Heart right ventricle (tissue), 16 donors: ENCODE data around the gene DBT. TPM values are rescaled to one million over a fixed set of nuclear protein-coding genes. Genes with fewer than 3 reads are reported as not detected.

Source experiments
- ATAC-seq, 8 donors: fragments of 200-7000 bp; cut with Tn5 transposase; one replicate each; pipeline ENCODE4 v1.9.1; 2020; ENCODE audit warnings: mild to moderate bottlenecking in 8 of 8, moderate library complexity in 8 of 8, moderate number of reproducible peaks in 1 of 8
- DNase-seq, 2 donors: peaks; one replicate each; pipeline ENCODE4 v3.0.0-alpha.2; 2020
- H3K27ac ChIP-seq, 10 donors: fragments of 200-600 bp; sonication (generic) in 2 of 10; one replicate each; pipeline versions ENCODE4 v1.5.0 to v1.8.0; 2020 to 2022; ENCODE audit warnings: mild to moderate bottlenecking in 3 of 10
- H3K27me3 ChIP-seq, 7 donors: fragments of 200-600 bp; one replicate each; pipeline ENCODE4 v1.8.0; 2021 to 2022; ENCODE audit warnings: mild to moderate bottlenecking in 2 of 7
- H3K36me3 ChIP-seq, 9 donors: fragments of 200-600 bp; sonication (generic) in 1 of 9; one replicate each; pipeline versions ENCODE4 v1.5.0 to v1.8.0; 2020 to 2022; ENCODE audit warnings: mild to moderate bottlenecking in 2 of 9
- H3K4me1 ChIP-seq, 9 donors: fragments of 200-600 bp; sonication (generic) in 1 of 9; one replicate each; pipeline versions ENCODE4 v1.5.0 to v1.8.0; 2020 to 2022; ENCODE audit warnings: mild to moderate bottlenecking in 4 of 9
- H3K4me3 ChIP-seq, 10 donors: fragments of 200-600 bp; sonication (generic) in 2 of 10; one replicate each; pipeline versions ENCODE4 v1.5.0 to v1.8.0; 2020 to 2022; ENCODE audit warnings: mild to moderate bottlenecking in 7 of 10, moderate library complexity in 2 of 10
- H3K9me3 ChIP-seq, 11 donors: fragments of 200-600 bp in 10 of 11; sonication (generic) in 2 of 11; one replicate each; pipeline versions ENCODE4 v1.5.0 to v1.8.0; 2013 to 2022; ENCODE audit warnings: mild to moderate bottlenecking in 2 of 11, control low read depth in 1 of 11, moderate library complexity in 1 of 11
- CTCF ChIP-seq, 9 donors: fragments of 200-600 bp; sonication (generic) in 2 of 9; IDR thresholded peaks; one replicate each; pipeline versions ENCODE4 v1.5.0 to v1.8.0; 2021 to 2022; ENCODE audit warnings: antibody characterized with exemption in 9 of 9, mild to moderate bottlenecking in 5 of 9, moderate library complexity in 1 of 9
- WGBS, 2 donors: extraction: QIAGEN DNeasy Blood & Tissue Kit; methylation state at CpG; one replicate each; pipeline ENCODE4 v1.1.7; 2013; ENCODE audit warnings: inconsistent platforms in 1 of 2; 5-methylcytosine and 5-hydroxymethylcytosine counted together
- intact Hi-C, 10 donors: fragments of 100-400 bp; cut with DNase I; formaldehyde crosslinking; loops; one replicate each; pipeline versions ENCODE4 v1.11.1 to v1.14.2; 2022
- polyA plus RNA-seq, 2 donors: library from polyadenylated mRNA; stranded (reverse); fragments of 200-250 nt; gene quantifications; one replicate each; pipeline ENCODE4 v1.2.3, GENCODE V29; 2013
- total RNA-seq, 10 donors: library from RNA; stranded (reverse); fragmentation: NEBNext Ultra II Directional in 3 of 10; extraction: Animal tissue kit (Norgen Biotek cat#: 25700) in 3 of 10; gene quantifications; one replicate each; pipeline versions ENCODE4 v1.2.1 to v1.2.4, GENCODE V29; 2021 to 2023
- donor health status: Arrhythmogenic right ventricular cardiomyopathy.
- donor health status: ischemic (EF 13 %, LVEDD 7.1; RV severe dilation, severe dysfunction).
- donor health status: healthy with polysubstance abuse.
- donor health status: DM: no; HTN: yes; CAD: no.
- donor health status: DM: no; HTN: no; CAD: no.
- donor health status: ischemic (EF 25% LVEDD 6.9; RV normal size, moderate dysfunction).
- donor health status: ischemic (EF 25% LVEDD 5.7; RV mildly dilated, moderate dysfunction).
- donor health status: healthy.
- donor health status: DM: yes; HTN: yes; CAD: no.
- donor health status: Ischemic cardiomyopathy.
- donor health status: ischemic (EF 35%, LVEDD 5.7; RV mildly dilated, moderate dysfunction).
- donor health status: nonischemic (EF 11% LVEDD 7.7; RV severe dilation, severe dysfunction).
- donor health status: DM: yes; HTN: yes; CAD: no.
- donor health status: PGD.
- donor health status: ischemic (EF 29% LVEDD 5.4; RV normal size, mild dysfunction).
- donor health status: nonischemic (EF 23%, LVEDD 6.1; RV moderate dilation, normal function).

Gene DBT
- total and polyA plus RNA-seq, 12 donors, result 4.9 to 49.0 (median 36.8) TPM

DNA sequence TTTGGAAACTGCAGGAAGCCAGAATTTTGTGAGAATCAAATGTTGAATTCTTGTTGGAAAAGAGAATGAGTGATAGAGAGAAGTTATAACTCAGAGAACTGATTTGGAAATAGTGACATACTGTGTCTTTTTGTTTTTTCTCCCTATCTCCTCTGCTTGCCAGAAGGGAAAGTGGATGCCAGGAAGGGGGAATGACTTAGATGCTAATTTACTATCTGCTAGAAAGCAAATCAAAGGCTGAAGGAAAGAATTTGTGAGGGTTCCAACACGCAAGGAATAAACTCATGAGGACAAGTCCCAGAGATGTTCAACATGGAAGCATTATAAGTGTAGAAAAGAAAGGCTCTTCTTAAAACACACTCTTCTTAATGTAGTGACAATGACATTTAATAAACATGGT is 51.0 kb downstream of the DBT start:
- Histone ChIP-seq H3K27me3 (no peaks in the 10 kb centered on the region), H3K36me3 (peaks cover 0 to 99% (median 38%) of the 10 kb centered on the region in 9 donors), H3K4me1 (no peaks in the 10 kb centered on the region), H3K4me3 (no peak overlapping the region), H3K9me3 (peaks cover 0 to 9% (median 0%) of the 10 kb centered on the region in 11 donors), H3K27ac (no peak overlapping the region)
- DNase-seq, result no peak
- WGBS, 2 donors, result 93 to 97% methylated on average over 1 of the region's 1 CpG
- ATAC-seq, result no peak
- intact Hi-C loops, result no loop called here
- no peak for TF ChIP-seq CTCF (IDR thresholded peaks at IDR 0.05)

- Histone ChIP-seq H3K9me3 (peaks cover 0 to 9% (median 0%) of the 10 kb centered on the region in 11 donors), H3K27me3 (no peaks in the 10 kb centered on the region), H3K36me3 (peaks cover 0 to 19% (median 0%) of the 10 kb centered on the region in 9 donors), H3K4me1 (peaks cover 0 to 21% (median 8%) of the 10 kb centered on the region in 9 donors), H3K4me3 (peak overlapping the region in 1 of 10 donors; percentile 7), H3K27ac (peak overlapping the region; percentile 57 to 91 (median 76))
- DNase-seq (peak in 1 of 2 donors; percentile 40), ATAC-seq (peak; percentile 80 to 94 (median 86))
- intact Hi-C loops, result no loop called here
- 32 to 34% methylated on average over 3 of the region's 3 CpGs for WGBS, 2 donors
- no peak for TF ChIP-seq CTCF (IDR thresholded peaks at IDR 0.05)
Observed at GRCh38 chr1:100188617-100189016, 61.0 kb downstream of the DBT start.

GRCh38 chr1:100187912-100188311 is 61.7 kb downstream of the DBT start:
- peak overlapping the region in 1 of 10 donors; percentile 7 for H3K4me3 ChIP-seq
- ATAC-seq (peak; percentile 70 to 86 (median 78)), DNase-seq (peak; percentile 17 to 62)
- H3K27ac ChIP-seq, result peak overlapping the region; percentile 57 to 91 (median 76)
- TF ChIP-seq CTCF (IDR thresholded peaks at IDR 0.05), result no peak
- H3K9me3 ChIP-seq, result peaks cover 0 to 13% (median 0%) of the 10 kb centered on the region in 11 donors
- H3K27me3 ChIP-seq, result no peaks in the 10 kb centered on the region
- 43 to 55% methylated on average over 3 of the region's 3 CpGs for WGBS, 2 donors
- intact Hi-C loops, result no loop called here
- H3K36me3 ChIP-seq, result peaks cover 0 to 12% (median 0%) of the 10 kb centered on the region in 9 donors
- H3K4me1 ChIP-seq, result peaks cover 0 to 21% (median 8%) of the 10 kb centered on the region in 9 donors

DNA sequence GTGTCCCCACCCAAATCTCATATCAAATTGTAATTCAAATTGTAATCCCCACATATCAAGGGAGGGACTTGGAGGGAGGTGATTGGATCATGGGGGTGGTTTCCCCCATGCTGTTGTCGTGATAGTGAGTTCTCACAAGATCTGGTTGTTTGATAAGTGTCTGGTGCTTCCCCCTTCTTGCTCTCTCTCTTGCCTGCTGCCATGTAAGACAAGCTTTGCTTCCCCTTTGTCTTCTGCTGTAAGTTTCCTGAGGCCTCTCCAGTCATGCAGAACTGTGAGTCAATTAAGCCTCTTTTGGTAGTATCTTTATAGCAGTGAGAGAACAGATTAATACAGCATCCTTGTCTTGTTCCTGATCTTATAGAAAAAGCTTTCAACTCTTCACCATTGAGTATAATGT is 65.1 kb downstream of the DBT start:
- Histone ChIP-seq H3K27ac (no peak overlapping the region), H3K27me3 (no peaks in the 10 kb centered on the region), H3K4me3 (no peak overlapping the region), H3K4me1 (peaks cover 0 to 18% (median 5%) of the 10 kb centered on the region in 9 donors), H3K36me3 (no peaks in the 10 kb centered on the region), H3K9me3 (peaks cover 0 to 13% (median 0%) of the 10 kb centered on the region in 11 donors)
- DNase-seq (no peak), ATAC-seq (no peak)
- intact Hi-C loops, result no loop called here
- 53 to 59% methylated on average over 1 of the region's 1 CpG for WGBS, 2 donors
- TF ChIP-seq CTCF (IDR thresholded peaks at IDR 0.05), result no peak
